Activated CD4-positive, alpha-beta memory T cell treated with anti-CD3 and anti-CD28 coated beads for 36 hours (primary cell): ENCODE results near the gene PDLIM4. TPM values are rescaled to one million over a fixed set of nuclear protein-coding genes. Genes with fewer than 3 reads are reported as not detected.

ENCODE experiments used
- CTCF ChIA-PET: fragments of 350-600 bp; sonication (Branson Sonifier 250); formaldehyde crosslinking; loops from one replicate; lab custom pipeline; 2021; ENCODE audit warnings: antibody characterized with exemption, inconsistent platforms; lab: Charles Lee
- POLR2A ChIA-PET: fragments of 350-600 bp; sonication (Branson Sonifier 250); formaldehyde crosslinking; loops from one replicate; lab custom pipeline; 2021; ENCODE audit warnings: antibody characterized with exemption; lab: Charles Lee
- DNase-seq: peaks from one replicate; pipeline ENCODE4 v3.0.0-alpha.2; 2020
- H3K27ac Mint-ChIP-seq: one replicate; pipeline ENCODE4 v1.8.0; 2021; ENCODE audit warnings: mixed read lengths
- H3K27me3 Mint-ChIP-seq: one replicate; pipeline ENCODE4 v1.8.0; 2021; ENCODE audit warnings: mixed read lengths
- H3K36me3 Mint-ChIP-seq: one replicate; pipeline ENCODE4 v1.8.0; 2021; ENCODE audit warnings: mixed read lengths
- H3K4me1 Mint-ChIP-seq: one replicate; pipeline ENCODE4 v1.8.0; 2021; ENCODE audit warnings: low read depth, mixed read lengths
- H3K4me3 Mint-ChIP-seq: one replicate; pipeline ENCODE4 v1.8.0; 2021; ENCODE audit warnings: mild to moderate bottlenecking, mixed read lengths
- H3K9me3 Mint-ChIP-seq: one replicate; pipeline ENCODE4 v1.8.0; 2021; ENCODE audit warnings: mixed read lengths
- intact Hi-C: fragments of 100-400 bp; cut with micrococcal nuclease; formaldehyde crosslinking; loops from one replicate; pipeline ENCODE4 v1.15.1; 2023
- total RNA-seq, 2 experiments: library from RNA; stranded (reverse); gene quantifications; one replicate each; pipeline ENCODE4 v1.2.3, GENCODE V29; 2021

PDLIM4 gene
- total RNA-seq, 2 experiments from 2014 or later = not detected

DNA sequence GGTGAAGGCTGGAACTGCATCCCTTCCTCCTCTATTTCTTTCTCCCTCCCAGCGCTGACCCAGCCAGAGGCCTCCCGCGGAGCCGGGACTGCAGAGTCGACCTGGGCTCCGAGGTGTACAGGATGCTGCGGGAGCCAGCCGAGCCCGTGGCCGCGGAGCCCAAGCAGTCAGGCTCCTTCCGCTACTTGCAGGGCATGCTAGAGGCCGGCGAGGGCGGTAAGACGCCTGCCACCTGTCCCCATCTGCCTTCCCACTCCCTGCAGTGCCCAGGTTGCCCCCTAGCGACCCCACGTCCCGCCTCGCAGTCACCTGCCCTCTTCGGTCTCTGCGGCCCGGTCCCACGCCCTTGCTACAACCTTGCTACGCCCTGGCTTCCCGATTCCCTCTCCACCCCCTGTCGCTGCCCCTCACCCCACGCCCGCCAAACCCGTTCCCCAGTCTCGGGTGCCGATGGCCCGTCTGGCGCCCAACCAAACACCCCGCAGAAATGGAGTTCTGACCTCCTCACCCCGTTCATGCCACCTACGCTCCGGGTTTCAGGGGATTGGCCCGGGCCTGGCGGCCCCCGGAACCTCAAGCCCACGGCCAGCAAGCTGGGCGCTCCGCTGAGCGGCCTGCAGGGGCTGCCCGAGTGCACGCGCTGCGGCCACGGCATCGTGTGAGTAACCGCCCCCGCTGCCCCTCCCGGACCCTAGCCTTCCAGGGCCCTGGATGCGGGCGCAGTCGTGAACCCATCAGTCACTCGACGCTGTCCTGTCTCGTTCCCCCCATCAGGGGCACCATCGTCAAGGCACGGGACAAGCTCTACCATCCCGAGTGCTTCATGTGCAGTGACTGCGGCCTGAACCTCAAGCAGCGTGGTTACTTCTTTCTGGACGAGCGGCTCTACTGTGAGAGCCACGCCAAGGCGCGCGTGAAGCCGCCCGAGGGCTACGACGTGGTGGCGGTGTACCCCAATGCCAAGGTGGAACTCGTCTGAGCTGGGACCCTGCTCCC, 14.1 kb downstream of the PDLIM4 start:
- no peak overlapping the region for H3K27ac Mint-ChIP-seq
- peaks cover 12% of the 10 kb centered on the region for H3K27me3 Mint-ChIP-seq
- CTCF ChIA-PET = interaction anchor here (0.6 to 2.7 kb wide), 23 partner anchors 8 to 231 kb away, joined by 3 to 15 read pairs (median 5); partner anchors contain the start of genes P4HA2, SLC22A4 and SLC22A5
- no peaks in the 10 kb centered on the region for H3K9me3 Mint-ChIP-seq
- peaks cover 8% of the 10 kb centered on the region for H3K4me1 Mint-ChIP-seq
- peak; percentile 44 for DNase-seq
- POLR2A ChIA-PET = interaction anchor here (0.6 kb wide), 1 partner anchor 21 kb away, joined by 3 read pairs; no protein-coding TSS in a partner anchor
- intact Hi-C loops = loop anchor here (1.0 to 5.0 kb wide), 5 partner anchors 24 to 229 kb away; partner anchors contain the start of gene SLC22A5
- H3K36me3 Mint-ChIP-seq = no peaks in the 10 kb centered on the region
- peak overlapping the region; percentile 33 for H3K4me3 Mint-ChIP-seq

DNA sequence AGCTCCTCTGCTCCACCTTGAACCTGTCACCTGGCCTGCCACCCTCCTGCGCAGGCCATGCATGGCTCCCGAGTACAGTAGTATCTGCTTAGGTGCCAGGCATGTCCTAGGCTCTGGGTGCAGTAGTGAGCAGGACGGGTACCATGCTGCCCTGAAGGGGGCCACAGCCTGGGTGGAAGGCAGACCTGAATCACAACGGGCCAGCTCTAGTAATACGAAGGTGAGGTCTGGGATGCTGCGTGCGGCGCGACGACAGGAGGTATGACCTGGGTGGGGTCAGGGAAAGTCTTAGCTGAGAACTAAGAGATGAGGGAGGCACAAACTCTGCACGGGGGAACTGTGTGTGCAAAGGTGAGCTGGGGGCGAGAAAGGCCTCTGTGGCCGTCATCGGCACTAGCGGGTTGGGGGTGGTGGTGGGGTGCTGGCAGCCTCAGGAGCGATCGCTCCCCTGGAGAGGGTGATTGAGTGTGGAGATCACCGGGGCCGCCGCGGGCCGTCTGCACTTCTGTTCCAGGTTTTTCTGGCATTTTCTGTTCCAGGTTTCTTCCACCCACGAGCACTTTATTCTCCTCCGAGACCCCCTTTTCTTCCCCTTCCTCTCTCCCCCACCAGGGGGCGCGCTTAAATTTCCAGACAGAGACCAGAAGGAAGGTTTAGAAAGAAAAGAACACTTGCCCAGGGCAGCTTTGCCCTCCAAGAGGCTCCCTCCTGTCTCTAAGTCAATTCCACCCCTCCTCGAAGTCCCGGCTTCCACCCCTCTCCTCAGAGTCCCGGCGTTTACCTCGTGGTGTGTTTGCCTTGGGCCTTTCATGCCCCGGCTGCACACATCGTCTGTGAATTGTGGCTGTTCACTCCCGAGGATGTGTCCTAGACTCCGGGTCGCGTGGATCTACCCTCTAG, 15.1 kb downstream of the PDLIM4 start:
- Mint-ChIP-seq H3K36me3 (no peaks in the 10 kb centered on the region), H3K4me1 (peaks cover 8% of the 10 kb centered on the region)
- POLR2A ChIA-PET = interaction anchor here (0.6 kb wide), 1 partner anchor 20 kb away, joined by 3 read pairs; no protein-coding TSS in a partner anchor

DNA sequence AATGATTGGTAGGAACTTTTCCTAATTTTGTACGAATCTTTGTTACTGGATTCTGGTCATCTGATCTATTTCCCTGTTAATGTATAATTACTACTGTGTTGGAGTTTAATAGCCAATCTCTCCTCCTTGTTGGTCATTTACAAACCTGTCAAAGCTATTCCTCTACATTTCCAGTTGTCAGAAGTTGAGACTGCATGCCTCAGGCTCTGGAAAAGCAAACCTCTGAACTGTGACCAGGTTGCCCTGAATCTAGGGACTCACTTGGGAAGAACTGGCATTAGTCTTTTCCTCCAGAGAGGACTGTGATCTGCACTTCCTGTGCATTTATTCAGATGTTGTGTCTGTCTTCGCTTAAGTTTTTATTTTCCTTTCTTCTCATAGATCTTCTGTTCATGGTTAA, 16.1 kb downstream of the PDLIM4 start:
- peaks cover 12% of the 10 kb centered on the region for H3K27me3 Mint-ChIP-seq
- no peak for DNase-seq
- no peaks in the 10 kb centered on the region for H3K9me3 Mint-ChIP-seq
- H3K36me3 Mint-ChIP-seq = no peaks in the 10 kb centered on the region
- no peak overlapping the region for H3K27ac Mint-ChIP-seq
- ChIA-PET CTCF (interaction anchor here (1.0 to 2.7 kb wide), 8 partner anchors 8 to 405 kb away, joined by 3 to 15 read pairs (median 4); partner anchors contain the start of gene SLC22A5), POLR2A (no interaction called here)
- no peak overlapping the region for H3K4me3 Mint-ChIP-seq
- intact Hi-C loops = loop anchor here (2.0 to 5.0 kb wide), 2 partner anchors 36 to 227 kb away; no protein-coding TSS in a partner anchor
- H3K4me1 Mint-ChIP-seq = peaks cover 8% of the 10 kb centered on the region

More for the DNA sequence above, 15.1 kb downstream of the PDLIM4 start:
- no peak overlapping the region for H3K4me3 Mint-ChIP-seq
- peaks cover 12% of the 10 kb centered on the region for H3K27me3 Mint-ChIP-seq
- intact Hi-C loops = loop anchor here (1.0 to 5.0 kb wide), 5 partner anchors 23 to 228 kb away; partner anchors contain the start of gene SLC22A5
- H3K27ac Mint-ChIP-seq = no peak overlapping the region
- CTCF ChIA-PET = interaction anchor here (0.6 to 2.7 kb wide), 27 partner anchors 9 to 406 kb away, joined by 3 to 15 read pairs (median 4); partner anchors contain the start of genes P4HA2, SLC22A4 and SLC22A5
- DNase-seq = peak; percentile 81
- no peaks in the 10 kb centered on the region for H3K9me3 Mint-ChIP-seq

DNA sequence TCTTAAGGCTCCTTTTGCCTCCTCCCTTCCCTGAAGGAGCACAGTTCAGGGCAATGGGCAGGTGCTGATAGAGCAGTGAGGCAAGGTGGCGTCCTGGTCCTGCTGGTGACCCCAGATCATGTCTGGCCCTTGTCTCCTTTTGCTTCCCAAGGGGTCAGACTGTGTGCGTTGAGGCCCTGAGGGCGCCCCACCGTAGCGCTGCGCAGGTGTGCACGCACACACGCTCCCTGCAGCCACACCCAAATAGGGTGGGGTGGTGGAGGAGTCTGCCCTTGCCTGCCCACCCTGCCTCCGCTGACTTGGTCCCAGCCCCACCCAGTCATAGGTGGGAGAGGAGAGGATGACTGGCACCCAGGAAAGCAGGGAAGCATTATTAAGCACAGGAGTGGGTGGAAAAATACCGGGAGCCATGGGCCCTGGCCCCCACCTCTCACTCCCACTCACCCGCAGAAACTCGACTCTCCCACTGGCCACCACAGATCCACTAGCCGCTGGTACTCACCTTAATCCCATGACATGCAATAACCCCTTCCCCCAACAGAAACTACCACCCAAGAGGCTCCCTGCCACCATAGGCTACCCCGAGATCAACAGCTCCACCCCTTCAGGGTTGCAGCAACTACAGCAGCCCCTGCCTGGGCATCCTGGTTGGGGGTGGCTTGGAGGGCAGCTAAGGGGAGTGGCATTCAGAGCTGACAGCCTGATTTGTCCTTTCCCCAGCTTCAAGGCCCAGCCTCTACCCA, 16.7 kb downstream of the PDLIM4 start:
- CTCF ChIA-PET = interaction anchor here (0.6 to 1.2 kb wide), 2 partner anchors 108 to 113 kb away, joined by 4 read pairs; no protein-coding TSS in a partner anchor
- POLR2A ChIA-PET = no interaction called here
- intact Hi-C loops = loop anchor here (5.0 kb wide), 1 partner anchor 37 kb away; no protein-coding TSS in a partner anchor
- Mint-ChIP-seq H3K4me1 (peaks cover 8% of the 10 kb centered on the region), H3K36me3 (no peaks in the 10 kb centered on the region), H3K9me3 (no peaks in the 10 kb centered on the region), H3K4me3 (no peak overlapping the region), H3K27me3 (peaks cover 12% of the 10 kb centered on the region), H3K27ac (no peak overlapping the region)
- no peak for DNase-seq

DNA sequence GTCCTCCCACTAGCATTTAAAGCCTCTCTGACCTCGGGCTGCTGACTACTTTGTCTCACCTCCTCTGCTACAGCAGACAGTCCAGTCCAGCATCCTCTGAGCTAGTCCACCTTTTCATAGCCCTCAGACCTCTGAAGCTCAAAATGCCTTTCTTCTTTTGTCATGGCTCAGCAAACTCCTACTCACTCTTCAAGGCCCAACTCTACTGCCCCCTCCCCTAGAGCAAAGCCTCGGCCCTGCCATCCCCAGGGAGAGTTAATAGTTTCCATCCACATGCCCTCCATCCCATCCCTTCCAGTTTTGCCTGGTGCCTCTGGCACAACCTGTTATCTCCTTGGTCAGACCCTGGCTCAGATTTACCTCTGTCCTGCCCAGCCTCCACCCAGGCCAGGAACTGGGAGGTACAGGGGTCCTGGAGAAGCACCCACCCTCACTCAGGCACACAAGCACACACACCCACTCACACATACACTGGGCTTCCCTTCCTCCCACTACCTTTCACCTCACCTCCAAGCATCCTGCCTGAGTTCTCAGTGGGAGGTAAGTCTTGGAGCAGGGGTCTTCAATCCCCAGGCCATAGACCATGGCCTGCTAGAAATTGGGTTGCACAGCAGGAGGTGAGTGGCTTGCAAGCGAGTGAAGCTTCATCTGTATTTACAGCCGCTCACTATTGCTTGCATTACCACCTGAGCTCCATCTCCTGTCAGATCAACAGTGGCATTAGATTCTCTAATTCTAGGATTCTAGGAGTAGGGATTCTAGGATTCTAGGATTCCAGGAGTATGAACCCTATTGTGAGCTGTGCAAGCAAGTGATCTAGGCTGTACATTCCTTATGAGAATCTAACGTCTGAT, 18.1 kb downstream of the PDLIM4 start:
- Mint-ChIP-seq H3K4me3 (no peak overlapping the region), H3K27me3 (peaks cover 12% of the 10 kb centered on the region), H3K4me1 (peaks cover 8% of the 10 kb centered on the region), H3K9me3 (no peaks in the 10 kb centered on the region), H3K27ac (no peak overlapping the region), H3K36me3 (no peaks in the 10 kb centered on the region)
- intact Hi-C loops = no loop called here
- CTCF ChIA-PET = interaction anchor here (1.1 kb wide), 1 partner anchor 19 kb away, joined by 3 read pairs; the partner anchor contains the start of gene SLC22A4
- no peak for DNase-seq
- POLR2A ChIA-PET = no interaction called here

DNA sequence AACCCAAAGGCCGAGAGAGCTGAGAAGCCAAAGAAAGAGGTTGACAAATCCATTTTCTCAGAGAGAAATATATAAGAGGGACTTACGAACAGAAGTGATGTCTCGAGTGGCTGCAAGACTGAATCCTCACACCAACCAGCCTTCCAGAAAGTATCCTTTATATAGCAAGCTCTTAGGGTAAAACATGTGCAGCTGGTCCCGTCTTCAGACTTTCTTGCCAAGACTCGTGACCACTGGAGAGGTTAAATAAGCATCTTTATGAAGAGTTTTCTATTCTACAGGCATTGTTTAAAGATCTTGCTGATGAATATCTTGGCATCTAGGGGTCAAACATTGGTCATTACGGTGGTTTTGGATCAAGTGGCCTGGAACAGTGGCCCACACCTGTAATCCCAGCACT, 19.8 kb downstream of the PDLIM4 start:
- Mint-ChIP-seq H3K9me3 (no peaks in the 10 kb centered on the region), H3K27ac (no peak overlapping the region), H3K36me3 (no peaks in the 10 kb centered on the region), H3K4me3 (no peak overlapping the region), H3K4me1 (peaks cover 5% of the 10 kb centered on the region), H3K27me3 (peaks cover 9% of the 10 kb centered on the region)
- no peak for DNase-seq
- CTCF ChIA-PET = no interaction called here
- POLR2A ChIA-PET = no interaction called here
- intact Hi-C loops = no loop called here

DNA sequence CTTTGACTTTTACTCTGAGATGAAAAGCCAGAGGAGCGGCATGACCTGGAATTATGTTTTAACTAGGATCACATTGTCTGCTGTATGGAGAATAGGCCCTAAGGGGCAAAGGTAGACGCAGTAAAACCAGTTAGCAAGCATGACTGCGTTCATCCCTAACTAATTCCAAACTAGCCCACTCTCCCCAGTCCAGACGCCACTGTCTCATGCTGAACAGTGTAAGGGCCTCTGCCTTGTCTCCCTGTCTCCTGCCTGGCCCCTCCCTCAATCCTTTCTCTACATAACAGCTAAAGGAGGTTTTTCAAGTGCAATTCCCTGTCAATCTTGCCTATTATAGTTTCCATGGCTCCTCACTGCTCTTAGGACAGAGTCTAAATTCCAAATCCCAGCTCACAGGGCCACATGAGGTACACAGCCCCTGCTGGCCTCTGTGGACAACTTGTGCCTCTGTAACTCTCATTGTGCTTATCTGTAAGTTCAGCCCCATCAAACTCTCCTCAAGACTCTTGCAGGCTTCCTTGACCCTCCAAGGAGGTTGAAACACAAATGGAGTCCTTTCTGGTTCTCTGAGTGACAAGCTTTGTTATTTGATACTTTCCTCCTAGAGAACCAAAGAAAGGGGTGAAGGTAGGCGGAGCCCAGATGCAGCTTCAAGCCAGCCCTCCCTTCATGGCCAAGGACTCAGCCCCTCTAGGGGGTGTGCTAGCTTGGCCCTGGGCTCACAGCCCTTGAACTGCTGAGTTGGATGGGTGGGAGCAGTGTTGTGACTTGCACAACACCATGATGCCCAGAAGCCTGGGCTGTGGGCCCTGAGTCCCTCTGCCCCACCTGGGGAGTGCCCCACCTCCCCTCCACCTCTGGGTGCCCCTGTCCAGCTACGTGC, 20.7 kb downstream of the PDLIM4 start:
- DNase-seq = no peak
- no peaks in the 10 kb centered on the region for H3K4me1 Mint-ChIP-seq
- CTCF ChIA-PET = interaction anchor here (0.6 to 1.4 kb wide), 3 partner anchors 40 to 696 kb away, joined by 3 to 4 read pairs (median 3); no protein-coding TSS in a partner anchor
- H3K27me3 Mint-ChIP-seq = peaks cover 4% of the 10 kb centered on the region
- no peaks in the 10 kb centered on the region for H3K9me3 Mint-ChIP-seq
- POLR2A ChIA-PET = no interaction called here
- H3K4me3 Mint-ChIP-seq = no peak overlapping the region
- H3K27ac Mint-ChIP-seq = no peak overlapping the region
- H3K36me3 Mint-ChIP-seq = no peaks in the 10 kb centered on the region
- intact Hi-C loops = no loop called here

DNA sequence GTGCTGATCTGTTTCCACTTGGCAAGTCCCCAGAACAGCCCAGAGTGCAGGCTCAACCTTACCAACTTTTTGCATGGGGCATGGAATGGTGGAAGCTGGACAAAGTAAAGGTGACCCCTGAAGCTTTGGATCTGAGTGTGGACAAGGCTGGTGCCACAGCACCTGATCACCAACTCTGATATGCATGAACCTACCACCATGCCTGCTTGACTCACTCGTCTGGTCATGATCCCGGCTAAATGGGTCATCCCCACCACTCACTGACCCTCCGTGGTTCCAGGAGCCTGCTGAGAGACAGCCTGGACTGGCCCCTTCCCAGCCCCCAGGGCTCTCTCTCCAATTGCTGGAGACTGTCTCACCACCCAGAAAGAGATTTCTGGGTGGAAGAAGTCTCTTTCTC, 22.3 kb downstream of the PDLIM4 start:
- no peaks in the 10 kb centered on the region for H3K4me1 Mint-ChIP-seq
- no peaks in the 10 kb centered on the region for H3K36me3 Mint-ChIP-seq
- no peaks in the 10 kb centered on the region for H3K27me3 Mint-ChIP-seq
- intact Hi-C loops = no loop called here
- no peaks in the 10 kb centered on the region for H3K9me3 Mint-ChIP-seq
- DNase-seq = no peak
- CTCF ChIA-PET = no interaction called here
- POLR2A ChIA-PET = no interaction called here
- no peak overlapping the region for H3K4me3 Mint-ChIP-seq
- no peak overlapping the region for H3K27ac Mint-ChIP-seq

DNA sequence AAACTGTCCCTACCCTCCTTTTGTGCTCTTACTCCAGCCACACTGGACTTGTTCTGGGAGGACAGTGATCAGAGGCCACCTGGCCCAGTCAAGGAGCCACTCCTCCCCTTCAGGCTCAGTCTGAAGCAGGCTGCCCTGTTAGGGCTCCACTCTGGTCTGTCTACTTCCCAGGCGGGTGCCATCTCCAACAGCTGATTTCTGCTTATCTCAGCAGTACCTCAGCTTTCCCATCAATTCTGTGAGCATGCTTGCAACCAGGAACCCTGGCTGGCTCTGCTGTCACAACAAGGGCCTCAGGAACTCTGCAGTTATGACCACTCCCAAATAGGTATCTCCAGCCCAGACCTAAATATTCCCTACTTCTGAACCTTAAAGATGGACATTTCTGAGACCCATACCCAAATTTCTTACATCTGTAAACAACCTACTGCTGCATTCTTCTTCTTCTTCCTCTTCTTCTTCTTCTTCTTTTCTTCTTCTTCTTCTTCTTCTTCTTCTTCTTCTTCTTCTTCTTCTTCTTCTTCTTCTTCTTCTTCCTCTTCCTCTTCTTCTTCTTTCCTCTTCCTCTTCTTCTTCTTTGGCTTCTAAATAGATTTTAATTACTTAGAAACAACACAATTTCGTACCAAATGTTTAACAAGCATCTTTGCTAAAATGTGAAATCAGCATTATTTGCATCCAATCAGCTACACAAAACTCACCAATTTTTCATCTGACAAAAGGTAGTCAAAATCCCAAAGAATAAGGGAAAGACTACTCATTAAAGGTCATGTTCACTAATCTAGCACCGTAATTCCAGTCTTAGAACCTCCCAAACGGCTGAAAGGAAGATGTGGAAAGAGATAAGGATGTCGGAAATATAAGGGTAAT, 23.1 kb downstream of the PDLIM4 start:
- H3K36me3 Mint-ChIP-seq = no peaks in the 10 kb centered on the region
- intact Hi-C loops = no loop called here
- no peaks in the 10 kb centered on the region for H3K4me1 Mint-ChIP-seq
- no peak overlapping the region for H3K27ac Mint-ChIP-seq
- H3K27me3 Mint-ChIP-seq = no peaks in the 10 kb centered on the region
- H3K9me3 Mint-ChIP-seq = no peaks in the 10 kb centered on the region
- POLR2A ChIA-PET = no interaction called here
- H3K4me3 Mint-ChIP-seq = no peak overlapping the region
- CTCF ChIA-PET = interaction anchor here (1.5 to 1.9 kb wide), 2 partner anchors 8 to 273 kb away, joined by 3 to 12 read pairs; no protein-coding TSS in a partner anchor
- DNase-seq = no peak
